Calu3 (cell line): ENCODE results near the gene DLL4. TPM values are rescaled to one million over a fixed set of nuclear protein-coding genes. Genes with fewer than 3 reads are reported as not detected.

Source experiments
- BruUV-seq: library from RNA; stranded (reverse); fragments of 400-500 nt; replicated peaks from 2 replicates; lab custom pipeline; 2021; lab: Mats Ljungman, UMichigan
- CTCF ChIA-PET: fragments of 300-600 bp; sonication (Branson Sonifier 250); formaldehyde crosslinking; loops from one replicate; lab custom pipeline; 2022; ENCODE audit warnings: antibody characterized with exemption; lab: Charles Lee
- DNase-seq: peaks from one replicate; pipeline ENCODE4 v3.0.0; 2022
- H3K27ac Mint-ChIP-seq: one replicate; pipeline ENCODE4 v1.8.0; 2022; ENCODE audit warnings: mixed read lengths; ENCODE audit not compliant: unreplicated experiment
- H3K27me3 Mint-ChIP-seq: one replicate; pipeline ENCODE4 v1.8.0; 2022; ENCODE audit warnings: mixed read lengths; ENCODE audit not compliant: unreplicated experiment
- H3K36me3 Mint-ChIP-seq: one replicate; pipeline ENCODE4 v1.8.0; 2022; ENCODE audit warnings: mild to moderate bottlenecking, moderate library complexity, mixed read lengths; ENCODE audit not compliant: insufficient read depth, unreplicated experiment
- H3K4me1 Mint-ChIP-seq: one replicate; pipeline ENCODE4 v1.8.0; 2022; ENCODE audit warnings: mild to moderate bottlenecking, low read depth, mixed read lengths; ENCODE audit not compliant: unreplicated experiment
- H3K4me3 Mint-ChIP-seq: one replicate; pipeline ENCODE4 v1.8.0; 2022; ENCODE audit warnings: mild to moderate bottlenecking, low read depth, moderate library complexity, mixed read lengths; ENCODE audit not compliant: unreplicated experiment
- H3K9me3 Mint-ChIP-seq: one replicate; pipeline ENCODE4 v1.8.0; 2022; ENCODE audit warnings: low read depth, mixed read lengths; ENCODE audit not compliant: unreplicated experiment
- intact Hi-C: fragments of 100-400 bp; cut with micrococcal nuclease; formaldehyde crosslinking; loops from one replicate; pipeline ENCODE4 v1.10.0; 2022; ENCODE audit not compliant: unreplicated experiment
- total RNA-seq: library from RNA; stranded (reverse); gene quantifications from 2 replicates; pipeline ENCODE4 v1.2.3, GENCODE V29; 2022
- TF ChIP-seq, protein P1 (sequence below): fragments of 200-600 bp; IDR thresholded peaks from one replicate; pipeline ENCODE4 v1.8.0; 2022; ENCODE audit warnings: antibody characterized with exemption; ENCODE audit not compliant: unreplicated experiment

Gene DLL4
- total RNA-seq, 1 experiment from 2014 or later, result not detected

DNA sequence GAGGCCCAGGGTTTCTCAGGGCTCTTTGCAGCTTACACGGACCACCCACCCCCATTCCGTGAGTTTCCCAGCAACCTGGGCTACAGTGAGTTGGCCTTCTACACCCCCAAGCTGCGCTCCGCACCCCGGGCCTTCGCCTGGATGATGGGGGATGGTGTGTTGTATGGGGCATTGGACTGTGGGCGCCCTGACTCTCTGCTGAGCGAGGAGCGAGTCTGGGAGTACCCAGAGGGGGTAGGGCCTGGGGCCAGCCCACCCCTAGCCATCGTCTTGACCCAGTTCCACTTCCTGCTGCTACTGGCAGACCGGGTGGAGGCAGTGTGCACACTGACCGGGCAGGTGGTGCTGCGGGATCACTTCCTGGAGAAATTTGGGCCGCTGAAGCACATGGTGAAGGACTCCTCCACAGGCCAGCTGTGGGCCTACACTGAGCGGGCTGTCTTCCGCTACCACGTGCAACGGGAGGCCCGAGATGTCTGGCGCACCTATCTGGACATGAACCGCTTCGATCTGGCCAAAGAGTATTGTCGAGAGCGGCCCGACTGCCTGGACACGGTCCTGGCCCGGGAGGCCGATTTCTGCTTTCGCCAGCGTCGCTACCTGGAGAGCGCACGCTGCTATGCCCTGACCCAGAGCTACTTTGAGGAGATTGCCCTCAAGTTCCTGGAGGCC lies 29.5 kb upstream of the DLL4 start:
- Mint-ChIP-seq H3K27ac (no peak overlapping the region), H3K4me1 (peaks cover 7% of the 10 kb centered on the region), H3K36me3 (peaks cover 47% of the 10 kb centered on the region), H3K27me3 (no peaks in the 10 kb centered on the region), H3K4me3 (no peak overlapping the region), H3K9me3 (no peaks in the 10 kb centered on the region)
- intact Hi-C loops, result loop anchor here (10.0 kb wide), 1 partner anchor 65 kb away; no protein-coding TSS in a partner anchor
- DNase-seq, result no peak
- CTCF ChIA-PET, result no interaction called here
- TF ChIP-seq, protein P1, sequence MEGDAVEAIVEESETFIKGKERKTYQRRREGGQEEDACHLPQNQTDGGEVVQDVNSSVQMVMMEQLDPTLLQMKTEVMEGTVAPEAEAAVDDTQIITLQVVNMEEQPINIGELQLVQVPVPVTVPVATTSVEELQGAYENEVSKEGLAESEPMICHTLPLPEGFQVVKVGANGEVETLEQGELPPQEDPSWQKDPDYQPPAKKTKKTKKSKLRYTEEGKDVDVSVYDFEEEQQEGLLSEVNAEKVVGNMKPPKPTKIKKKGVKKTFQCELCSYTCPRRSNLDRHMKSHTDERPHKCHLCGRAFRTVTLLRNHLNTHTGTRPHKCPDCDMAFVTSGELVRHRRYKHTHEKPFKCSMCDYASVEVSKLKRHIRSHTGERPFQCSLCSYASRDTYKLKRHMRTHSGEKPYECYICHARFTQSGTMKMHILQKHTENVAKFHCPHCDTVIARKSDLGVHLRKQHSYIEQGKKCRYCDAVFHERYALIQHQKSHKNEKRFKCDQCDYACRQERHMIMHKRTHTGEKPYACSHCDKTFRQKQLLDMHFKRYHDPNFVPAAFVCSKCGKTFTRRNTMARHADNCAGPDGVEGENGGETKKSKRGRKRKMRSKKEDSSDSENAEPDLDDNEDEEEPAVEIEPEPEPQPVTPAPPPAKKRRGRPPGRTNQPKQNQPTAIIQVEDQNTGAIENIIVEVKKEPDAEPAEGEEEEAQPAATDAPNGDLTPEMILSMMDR, result no peak
- no TSS peak for BruUV-seq

DNA sequence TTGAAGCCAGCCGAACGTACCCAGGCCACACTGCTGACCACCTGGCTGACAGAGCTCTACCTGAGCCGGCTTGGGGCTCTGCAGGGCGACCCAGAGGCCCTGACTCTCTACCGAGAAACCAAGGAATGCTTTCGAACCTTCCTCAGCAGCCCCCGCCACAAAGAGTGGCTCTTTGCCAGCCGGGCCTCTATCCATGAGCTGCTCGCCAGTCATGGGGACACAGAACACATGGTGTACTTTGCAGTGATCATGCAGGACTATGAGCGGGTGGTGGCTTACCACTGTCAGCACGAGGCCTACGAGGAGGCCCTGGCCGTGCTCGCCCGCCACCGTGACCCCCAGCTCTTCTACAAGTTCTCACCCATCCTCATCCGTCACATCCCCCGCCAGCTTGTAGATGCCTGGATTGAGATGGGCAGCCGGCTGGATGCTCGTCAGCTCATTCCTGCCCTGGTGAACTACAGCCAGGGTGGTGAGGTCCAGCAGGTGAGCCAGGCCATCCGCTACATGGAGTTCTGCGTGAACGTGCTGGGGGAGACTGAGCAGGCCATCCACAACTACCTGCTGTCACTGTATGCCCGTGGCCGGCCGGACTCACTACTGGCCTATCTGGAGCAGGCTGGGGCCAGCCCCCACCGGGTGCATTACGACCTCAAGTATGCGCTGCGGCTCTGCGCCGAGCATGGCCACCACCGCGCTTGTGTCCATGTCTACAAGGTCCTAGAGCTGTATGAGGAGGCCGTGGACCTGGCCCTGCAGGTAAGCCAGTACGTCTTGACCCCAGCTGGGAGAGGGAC lies 28.7 kb upstream of the DLL4 start:
- H3K9me3 Mint-ChIP-seq, result no peaks in the 10 kb centered on the region
- H3K27me3 Mint-ChIP-seq, result no peaks in the 10 kb centered on the region
- no peak overlapping the region for H3K27ac Mint-ChIP-seq
- H3K4me1 Mint-ChIP-seq, result no peaks in the 10 kb centered on the region
- H3K4me3 Mint-ChIP-seq, result no peak overlapping the region
- no TSS peak for BruUV-seq
- TF ChIP-seq, protein P1, result no peak
- CTCF ChIA-PET, result no interaction called here
- intact Hi-C loops, result loop anchor here (10.0 kb wide), 1 partner anchor 64 kb away; no protein-coding TSS in a partner anchor
- no peak for DNase-seq
- H3K36me3 Mint-ChIP-seq, result peaks cover 40% of the 10 kb centered on the region

- TF ChIP-seq, protein P1, result no peak
- BruUV-seq, result no TSS peak
- H3K27me3 Mint-ChIP-seq, result no peaks in the 10 kb centered on the region
- CTCF ChIA-PET, result no interaction called here
- no peak for DNase-seq
- H3K4me3 Mint-ChIP-seq, result no peak overlapping the region
- H3K27ac Mint-ChIP-seq, result no peak overlapping the region
- H3K9me3 Mint-ChIP-seq, result no peaks in the 10 kb centered on the region
- intact Hi-C loops, result loop anchor here (10.0 kb wide), 1 partner anchor 64 kb away; no protein-coding TSS in a partner anchor
- H3K4me1 Mint-ChIP-seq, result no peaks in the 10 kb centered on the region
- peaks cover 37% of the 10 kb centered on the region for H3K36me3 Mint-ChIP-seq
Observed at GRCh38 chr15:40901053-40901443, 28.1 kb upstream of the DLL4 start.

- no peaks in the 10 kb centered on the region for H3K27me3 Mint-ChIP-seq
Observed at GRCh38 chr15:40902605-40903561, 26.3 kb upstream of the DLL4 start.

More at GRCh38 chr15:40902605-40903561, 26.3 kb upstream of the DLL4 start:
- H3K9me3 Mint-ChIP-seq, result no peaks in the 10 kb centered on the region
- H3K4me3 Mint-ChIP-seq, result no peak overlapping the region
- H3K4me1 Mint-ChIP-seq, result no peaks in the 10 kb centered on the region
- H3K27ac Mint-ChIP-seq, result no peak overlapping the region
- H3K36me3 Mint-ChIP-seq, result peaks cover 31% of the 10 kb centered on the region
- CTCF ChIA-PET, result interaction anchor here (0.5 to 1.5 kb wide), 5 partner anchors 9 to 194 kb away, joined by 3 to 4 read pairs (median 4); partner anchors contain the start of gene VPS18
- BruUV-seq, result no TSS peak
- intact Hi-C loops, result loop anchor here (10.0 kb wide), 1 partner anchor 62 kb away; no protein-coding TSS in a partner anchor
- DNase-seq, result no peak
- TF ChIP-seq, protein P1, result no peak
